GM19023 (cell line): ENCODE measurements around the gene NOP53.
"Not testable (repeated sequence)": the region's sequence is repeated elsewhere in the genome, so short reads cannot be mapped to it uniquely, and the experiment has no call there.

ENCODE experiments used
- ATAC-seq: cut with Tn5 transposase; IDR thresholded peaks from one replicate; pipeline ENCODE4 v1.9.1; 2021; ENCODE audit warnings: mild to moderate bottlenecking, moderate library complexity; ENCODE audit not compliant: unreplicated experiment

NOP53 gene

GRCh38 chr19:47803148-47803547 is 57.8 kb downstream of the NOP53 start:
- not testable (repeated sequence) for ATAC-seq

- not testable (repeated sequence) for ATAC-seq
Observed at GRCh38 chr19:47803671-47804070, 58.3 kb downstream of the NOP53 start.

GRCh38 chr19:47804451-47804850 is 59.1 kb downstream of the NOP53 start, which contains the start of gene TPRX1:
Gene TPRX1, minus strand, starts transcription at chr19:47804551. Its CDS starts 12 bp downstream, at chr19:47804539.
- not testable (repeated sequence) for ATAC-seq

GRCh38 chr19:47805313-47805712 is 60.0 kb downstream of the NOP53 start:
- no peak for ATAC-seq

- ATAC-seq, result no peak
Observed at GRCh38 chr19:47806435-47806834, 61.1 kb downstream of the NOP53 start.
